ENCODE results near the gene LRSAM1.

LRSAM1 gene

DNA sequence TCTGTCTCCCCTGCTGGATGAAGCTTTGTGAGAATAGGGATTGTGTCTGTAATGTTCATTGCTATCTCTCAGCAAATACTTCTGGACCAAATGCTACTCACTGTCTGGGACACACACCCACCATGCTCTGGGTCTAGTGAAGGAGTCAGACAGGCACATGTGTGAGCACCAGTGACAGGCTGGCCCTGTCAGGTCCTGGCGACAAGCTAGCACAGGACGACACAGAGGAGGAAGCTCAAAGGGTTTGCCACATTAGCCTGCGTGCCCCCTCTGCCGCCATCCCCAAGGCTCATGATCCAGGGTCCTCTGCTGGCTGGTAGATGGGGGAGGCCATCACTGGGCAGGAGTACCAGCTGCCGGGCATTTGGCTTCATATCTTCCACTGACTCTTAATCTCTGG lies 23.3 kb downstream of the LRSAM1 start:
- H3K27me3 ChIP-seq (ENCODE audit: control insufficient read depth in 5 of 5, insufficient read depth in 4 of 5, low read length in 5 of 5) = no peaks in the 10 kb centered on the region
- no peak overlapping the region for H3K4me3 ChIP-seq (ENCODE audit: low read depth in 1 of 5, low read length in 5 of 5)
- peaks cover 10 to 68% (median 51%) of the 10 kb centered on the region in 5 donors for H3K36me3 ChIP-seq (ENCODE audit: control insufficient read depth in 5 of 5, insufficient read depth in 5 of 5, low read length in 5 of 5)
- no peaks in the 10 kb centered on the region for H3K4me1 ChIP-seq (ENCODE audit: control insufficient read depth in 5 of 5, insufficient read depth in 5 of 5, low read length in 5 of 5)
- H3K27ac ChIP-seq (ENCODE audit: low read depth, low read length) = no peak overlapping the region
- H3K9me3 ChIP-seq (ENCODE audit: control insufficient read depth in 5 of 5, low read length in 5 of 5) = no peaks in the 10 kb centered on the region
- no peak overlapping the region for H3K9ac ChIP-seq (ENCODE audit: low read length in 5 of 5)

GRCh38 chr9:127479507-127480081 lies 28.3 kb downstream of the LRSAM1 start:
- no peak overlapping the region for H3K9ac ChIP-seq (ENCODE audit: low read length in 5 of 5)
- H3K4me1 ChIP-seq (ENCODE audit: control insufficient read depth in 5 of 5, insufficient read depth in 5 of 5, low read length in 5 of 5) = no peaks in the 10 kb centered on the region
- no peak overlapping the region for H3K27ac ChIP-seq (ENCODE audit: low read depth, low read length)
- no peaks in the 10 kb centered on the region for H3K9me3 ChIP-seq (ENCODE audit: control insufficient read depth in 5 of 5, low read length in 5 of 5)
- peaks cover 0 to 69% (median 59%) of the 10 kb centered on the region in 5 donors for H3K36me3 ChIP-seq (ENCODE audit: control insufficient read depth in 5 of 5, insufficient read depth in 5 of 5, low read length in 5 of 5)
- H3K27me3 ChIP-seq (ENCODE audit: control insufficient read depth in 5 of 5, insufficient read depth in 4 of 5, low read length in 5 of 5) = no peaks in the 10 kb centered on the region
- H3K4me3 ChIP-seq (ENCODE audit: low read depth in 1 of 5, low read length in 5 of 5) = no peak overlapping the region

- no peak overlapping the region for H3K9ac ChIP-seq (ENCODE audit: low read length in 5 of 5)
- no peaks in the 10 kb centered on the region for H3K27me3 ChIP-seq (ENCODE audit: control insufficient read depth in 5 of 5, insufficient read depth in 4 of 5, low read length in 5 of 5)
- no peaks in the 10 kb centered on the region for H3K4me1 ChIP-seq (ENCODE audit: control insufficient read depth in 5 of 5, insufficient read depth in 5 of 5, low read length in 5 of 5)
- no peaks in the 10 kb centered on the region for H3K9me3 ChIP-seq (ENCODE audit: control insufficient read depth in 5 of 5, low read length in 5 of 5)
- H3K36me3 ChIP-seq (ENCODE audit: control insufficient read depth in 5 of 5, insufficient read depth in 5 of 5, low read length in 5 of 5) = peaks cover 0 to 78% (median 59%) of the 10 kb centered on the region in 5 donors
- no peak overlapping the region for H3K4me3 ChIP-seq (ENCODE audit: low read depth in 1 of 5, low read length in 5 of 5)
- no peak overlapping the region for H3K27ac ChIP-seq (ENCODE audit: low read depth, low read length)
These were observed 31.4 kb downstream of the LRSAM1 start for GRCh38 chr9:127482662-127483061.

- Histone ChIP-seq H3K27ac (ENCODE audit: low read depth, low read length) (no peak overlapping the region), H3K9me3 (ENCODE audit: control insufficient read depth in 5 of 5, low read length in 5 of 5) (no peaks in the 10 kb centered on the region), H3K9ac (ENCODE audit: low read length in 5 of 5) (no peak overlapping the region), H3K27me3 (ENCODE audit: control insufficient read depth in 5 of 5, insufficient read depth in 4 of 5, low read length in 5 of 5) (no peaks in the 10 kb centered on the region), H3K4me1 (ENCODE audit: control insufficient read depth in 5 of 5, insufficient read depth in 5 of 5, low read length in 5 of 5) (no peaks in the 10 kb centered on the region), H3K36me3 (ENCODE audit: control insufficient read depth in 5 of 5, insufficient read depth in 5 of 5, low read length in 5 of 5) (peaks cover 0 to 77% (median 48%) of the 10 kb centered on the region in 5 donors), H3K4me3 (ENCODE audit: low read depth in 1 of 5, low read length in 5 of 5) (no peak overlapping the region)
These were observed 34.7 kb downstream of the LRSAM1 start for GRCh38 chr9:127485995-127486394.

DNA sequence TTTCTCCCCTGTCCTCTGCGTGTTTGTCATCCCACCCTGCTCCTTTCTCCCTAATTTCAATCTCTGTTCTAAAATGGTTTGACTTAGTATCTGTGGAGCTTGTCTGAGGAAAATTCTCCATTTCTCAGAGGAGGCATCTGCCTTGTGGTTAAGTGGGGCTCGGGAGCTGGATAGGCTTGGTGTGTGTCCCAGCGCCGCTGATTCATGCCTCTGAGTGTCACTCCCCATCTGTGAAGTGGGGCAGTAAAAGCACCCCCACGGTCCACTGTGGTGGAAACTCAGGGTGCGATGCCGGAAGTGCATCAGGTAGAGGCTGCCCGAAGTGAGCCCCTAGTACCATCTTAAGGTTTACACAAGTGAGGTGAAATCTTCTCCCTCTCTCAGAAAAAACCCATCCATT lies 37.6 kb downstream of the LRSAM1 start:
- Histone ChIP-seq H3K27me3 (ENCODE audit: control insufficient read depth in 5 of 5, insufficient read depth in 4 of 5, low read length in 5 of 5) (no peaks in the 10 kb centered on the region), H3K36me3 (ENCODE audit: control insufficient read depth in 5 of 5, insufficient read depth in 5 of 5, low read length in 5 of 5) (peaks cover 0 to 86% (median 63%) of the 10 kb centered on the region in 5 donors), H3K4me3 (ENCODE audit: low read depth in 1 of 5, low read length in 5 of 5) (no peak overlapping the region), H3K4me1 (ENCODE audit: control insufficient read depth in 5 of 5, insufficient read depth in 5 of 5, low read length in 5 of 5) (no peaks in the 10 kb centered on the region), H3K9me3 (ENCODE audit: control insufficient read depth in 5 of 5, low read length in 5 of 5) (no peaks in the 10 kb centered on the region), H3K27ac (ENCODE audit: low read depth, low read length) (no peak overlapping the region), H3K9ac (ENCODE audit: low read length in 5 of 5) (no peak overlapping the region)

DNA sequence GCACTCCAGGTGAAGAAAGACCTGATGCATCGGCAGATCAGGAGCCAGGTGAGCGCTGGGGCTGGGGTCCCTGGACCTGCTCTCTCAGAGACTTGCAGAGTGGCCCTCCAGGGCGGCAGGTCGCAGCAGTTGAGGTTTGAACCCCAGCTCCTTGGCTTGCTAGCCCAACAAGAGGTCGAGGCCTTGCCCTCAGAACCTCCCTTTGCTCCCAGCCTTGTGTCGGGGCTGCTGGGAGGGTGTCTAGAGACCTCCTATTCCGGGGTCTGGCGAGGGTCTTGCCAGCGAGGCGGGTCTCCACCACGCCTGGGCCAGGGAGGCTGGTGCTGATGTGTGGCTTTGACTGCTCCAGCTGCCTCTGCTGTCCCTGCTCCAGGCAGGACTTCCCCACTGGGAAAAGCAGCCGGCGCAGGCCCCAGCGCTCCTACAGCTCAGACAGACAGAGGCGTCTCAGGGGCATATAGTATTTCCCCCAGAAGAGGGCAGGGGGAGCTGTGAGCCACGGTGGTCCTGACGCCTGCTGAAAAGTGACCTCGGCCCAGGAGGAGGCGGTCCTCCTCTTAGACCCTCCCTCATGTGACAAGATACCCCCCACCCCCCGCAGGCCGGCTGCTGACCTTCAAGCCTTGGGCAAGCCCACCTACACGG lies 38.3 kb downstream of the LRSAM1 start:
- H3K4me1 ChIP-seq (ENCODE audit: control insufficient read depth in 5 of 5, insufficient read depth in 5 of 5, low read length in 5 of 5) = no peaks in the 10 kb centered on the region
- H3K9ac ChIP-seq (ENCODE audit: low read length in 5 of 5) = no peak overlapping the region
- no peak overlapping the region for H3K27ac ChIP-seq (ENCODE audit: low read depth, low read length)
- peaks cover 0 to 93% (median 68%) of the 10 kb centered on the region in 5 donors for H3K36me3 ChIP-seq (ENCODE audit: control insufficient read depth in 5 of 5, insufficient read depth in 5 of 5, low read length in 5 of 5)
- no peak overlapping the region for H3K4me3 ChIP-seq (ENCODE audit: low read depth in 1 of 5, low read length in 5 of 5)
- no peaks in the 10 kb centered on the region for H3K27me3 ChIP-seq (ENCODE audit: control insufficient read depth in 5 of 5, insufficient read depth in 4 of 5, low read length in 5 of 5)
- no peaks in the 10 kb centered on the region for H3K9me3 ChIP-seq (ENCODE audit: control insufficient read depth in 5 of 5, low read length in 5 of 5)

GRCh38 chr9:127490535-127491230 lies 39.4 kb downstream of the LRSAM1 start:
- no peaks in the 10 kb centered on the region for H3K27me3 ChIP-seq (ENCODE audit: control insufficient read depth in 5 of 5, insufficient read depth in 4 of 5, low read length in 5 of 5)
- H3K27ac ChIP-seq (ENCODE audit: low read depth, low read length) = no peak overlapping the region
- H3K4me3 ChIP-seq (ENCODE audit: low read depth in 1 of 5, low read length in 5 of 5) = no peak overlapping the region
- H3K9ac ChIP-seq (ENCODE audit: low read length in 5 of 5) = no peak overlapping the region
- H3K9me3 ChIP-seq (ENCODE audit: control insufficient read depth in 5 of 5, low read length in 5 of 5) = no peaks in the 10 kb centered on the region
- H3K4me1 ChIP-seq (ENCODE audit: control insufficient read depth in 5 of 5, insufficient read depth in 5 of 5, low read length in 5 of 5) = peaks cover 0 to 7% (median 6%) of the 10 kb centered on the region in 5 donors
- peaks cover 0 to 93% (median 69%) of the 10 kb centered on the region in 5 donors for H3K36me3 ChIP-seq (ENCODE audit: control insufficient read depth in 5 of 5, insufficient read depth in 5 of 5, low read length in 5 of 5)

DNA sequence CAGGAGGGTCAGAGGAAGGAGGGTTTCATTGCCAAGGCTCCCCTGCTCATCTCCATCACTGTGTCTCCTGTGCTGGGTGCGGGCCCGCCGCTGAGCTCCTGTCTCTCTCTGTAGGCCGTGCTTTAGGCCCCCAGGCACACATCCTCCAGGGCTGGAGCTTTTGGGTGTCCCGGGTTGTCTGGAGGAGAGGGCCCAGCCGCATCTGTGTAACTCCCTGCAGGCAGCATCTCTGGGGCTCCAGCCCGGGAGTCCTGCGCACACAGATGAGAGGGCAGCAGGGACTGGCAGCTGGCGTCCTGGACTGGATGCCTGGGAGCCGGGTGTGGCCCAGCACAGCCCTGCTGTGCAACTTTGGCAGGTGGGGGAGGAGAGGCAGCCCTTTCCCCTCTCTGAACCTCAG lies 40.2 kb downstream of the LRSAM1 start:
- peaks cover 0 to 93% (median 71%) of the 10 kb centered on the region in 5 donors for H3K36me3 ChIP-seq (ENCODE audit: control insufficient read depth in 5 of 5, insufficient read depth in 5 of 5, low read length in 5 of 5)
- H3K4me3 ChIP-seq (ENCODE audit: low read depth in 1 of 5, low read length in 5 of 5) = no peak overlapping the region
- H3K9me3 ChIP-seq (ENCODE audit: control insufficient read depth in 5 of 5, low read length in 5 of 5) = no peaks in the 10 kb centered on the region
- no peak overlapping the region for H3K27ac ChIP-seq (ENCODE audit: low read depth, low read length)
- peaks cover 0 to 9% (median 6%) of the 10 kb centered on the region in 5 donors for H3K4me1 ChIP-seq (ENCODE audit: control insufficient read depth in 5 of 5, insufficient read depth in 5 of 5, low read length in 5 of 5)
- no peaks in the 10 kb centered on the region for H3K27me3 ChIP-seq (ENCODE audit: control insufficient read depth in 5 of 5, insufficient read depth in 4 of 5, low read length in 5 of 5)
- no peak overlapping the region for H3K9ac ChIP-seq (ENCODE audit: low read length in 5 of 5)

DNA sequence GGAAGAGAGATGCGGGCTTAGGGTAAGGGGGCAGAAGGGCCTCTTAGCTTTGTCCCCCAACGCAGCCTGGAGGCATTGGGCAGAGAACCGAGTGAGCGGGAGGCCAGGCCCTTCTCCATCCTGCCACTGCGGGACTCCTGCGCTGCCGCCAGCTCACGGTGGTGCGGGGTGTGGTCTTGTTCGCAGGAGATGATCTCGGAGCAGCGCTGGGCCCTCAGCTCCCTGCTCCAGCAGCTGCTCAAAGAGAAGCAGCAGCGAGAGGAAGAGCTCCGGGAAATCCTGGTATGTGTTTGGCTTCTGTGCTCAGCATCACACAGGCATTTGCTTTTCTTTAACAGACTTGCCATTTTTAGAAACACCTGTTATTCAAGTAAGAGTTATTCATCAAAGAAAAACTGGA lies 41.3 kb downstream of the LRSAM1 start:
- Histone ChIP-seq H3K9ac (ENCODE audit: low read length in 5 of 5) (no peak overlapping the region), H3K36me3 (ENCODE audit: control insufficient read depth in 5 of 5, insufficient read depth in 5 of 5, low read length in 5 of 5) (peaks cover 0 to 93% (median 77%) of the 10 kb centered on the region in 5 donors), H3K27me3 (ENCODE audit: control insufficient read depth in 5 of 5, insufficient read depth in 4 of 5, low read length in 5 of 5) (no peaks in the 10 kb centered on the region), H3K4me3 (ENCODE audit: low read depth in 1 of 5, low read length in 5 of 5) (no peak overlapping the region), H3K9me3 (ENCODE audit: control insufficient read depth in 5 of 5, low read length in 5 of 5) (no peaks in the 10 kb centered on the region), H3K27ac (ENCODE audit: low read depth, low read length) (no peak overlapping the region), H3K4me1 (ENCODE audit: control insufficient read depth in 5 of 5, insufficient read depth in 5 of 5, low read length in 5 of 5) (peaks cover 0 to 9% (median 6%) of the 10 kb centered on the region in 5 donors)

DNA sequence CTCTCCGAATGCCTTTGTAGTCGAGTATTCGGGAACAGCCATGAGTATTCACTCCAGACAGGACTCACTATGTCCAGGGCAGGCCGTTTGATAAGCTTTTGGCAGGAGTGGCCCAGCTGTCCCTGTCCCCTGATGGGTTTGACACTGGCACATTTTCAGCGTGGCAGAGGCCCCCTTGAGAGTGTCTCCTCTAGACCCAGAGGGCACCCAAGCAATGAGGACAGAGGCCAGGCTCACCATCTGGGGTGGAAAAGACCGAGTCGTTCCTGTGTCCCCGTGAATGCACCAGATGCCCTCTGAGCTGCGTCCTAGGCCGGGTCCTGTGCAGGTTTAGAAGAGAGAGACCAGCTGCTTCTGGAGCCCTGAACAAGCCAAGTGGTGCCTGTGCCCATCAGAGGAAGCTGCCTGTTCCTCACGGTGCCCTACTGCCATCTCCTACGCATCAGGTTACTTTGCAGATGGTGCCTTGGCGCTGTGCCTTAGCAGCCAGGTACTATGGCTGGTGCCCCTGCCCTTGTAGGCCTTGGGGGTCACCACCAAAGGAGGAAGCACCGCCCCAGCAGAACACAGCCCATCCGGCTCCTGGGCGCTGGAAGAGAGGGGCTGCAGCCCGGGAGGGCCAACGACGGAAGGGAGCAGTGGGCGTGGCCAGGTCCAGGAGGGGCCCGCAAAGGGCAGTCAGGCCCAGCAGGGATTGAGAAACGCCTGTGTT lies 42.4 kb downstream of the LRSAM1 start:
- Histone ChIP-seq H3K27ac (ENCODE audit: low read depth, low read length) (no peak overlapping the region), H3K9ac (ENCODE audit: low read length in 5 of 5) (no peak overlapping the region), H3K36me3 (ENCODE audit: control insufficient read depth in 5 of 5, insufficient read depth in 5 of 5, low read length in 5 of 5) (peaks cover 0 to 91% (median 75%) of the 10 kb centered on the region in 5 donors), H3K27me3 (ENCODE audit: control insufficient read depth in 5 of 5, insufficient read depth in 4 of 5, low read length in 5 of 5) (no peaks in the 10 kb centered on the region), H3K4me3 (ENCODE audit: low read depth in 1 of 5, low read length in 5 of 5) (no peak overlapping the region), H3K9me3 (ENCODE audit: control insufficient read depth in 5 of 5, low read length in 5 of 5) (no peaks in the 10 kb centered on the region), H3K4me1 (ENCODE audit: control insufficient read depth in 5 of 5, insufficient read depth in 5 of 5, low read length in 5 of 5) (peaks cover 0 to 9% (median 6%) of the 10 kb centered on the region in 5 donors)

All from subcutaneous abdominal adipose tissue (tissue), 5 donors.